HG02981 (cell line): ENCODE results near the gene PANK4.

ENCODE experiments used
- ATAC-seq: cut with Tn5 transposase; IDR thresholded peaks from one replicate; pipeline ENCODE4 v1.9.1; 2021; ENCODE audit warnings: mild to moderate bottlenecking, moderate library complexity; ENCODE audit not compliant: unreplicated experiment

PANK4 gene

GRCh38 chr1:2530513-2531361, 4.3 kb upstream of the PANK4 start:
- no peak for ATAC-seq

GRCh38 chr1:2529784-2530512, 3.6 kb upstream of the PANK4 start, which contains the start of gene HES5:
Gene HES5, minus strand, starts transcription at chr1:2530263. Its CDS starts 99 bp downstream, at chr1:2530164.
- ATAC-seq = no peak

- no peak for ATAC-seq
Measured at GRCh38 chr1:2528966-2529783, 2.8 kb upstream of the PANK4 start.

- no peak for ATAC-seq
Measured at GRCh38 chr1:2528611-2528965, 2.2 kb upstream of the PANK4 start.

GRCh38 chr1:2528016-2528415, 1.6 kb upstream of the PANK4 start:
- ATAC-seq = no peak

GRCh38 chr1:2527556-2527860, 1.1 kb upstream of the PANK4 start:
- no peak for ATAC-seq

GRCh38 chr1:2526824-2527555, 594 bp upstream of the PANK4 start:
- ATAC-seq = peak; percentile 28

GRCh38 chr1:2525572-2525919, 850 bp downstream of the PANK4 start:
- no peak for ATAC-seq

- ATAC-seq = no peak
Measured at GRCh38 chr1:2523891-2524609, 2.3 kb downstream of the PANK4 start.

- ATAC-seq = no peak
Measured at GRCh38 chr1:2523191-2523890, 3.1 kb downstream of the PANK4 start.

GRCh38 chr1:2522230-2522629, 4.2 kb downstream of the PANK4 start:
- no peak for ATAC-seq

- no peak for ATAC-seq
Measured at GRCh38 chr1:2520806-2521205, 5.6 kb downstream of the PANK4 start.

GRCh38 chr1:2520206-2520605, 6.2 kb downstream of the PANK4 start:
- ATAC-seq = no peak

GRCh38 chr1:2519729-2520128, 6.7 kb downstream of the PANK4 start:
- ATAC-seq = no peak

GRCh38 chr1:2519029-2519685, 7.2 kb downstream of the PANK4 start:
- ATAC-seq = no peak

GRCh38 chr1:2518528-2518927, 7.9 kb downstream of the PANK4 start:
- ATAC-seq = no peak

GRCh38 chr1:2517966-2518365, 8.4 kb downstream of the PANK4 start:
- ATAC-seq = no peak

- ATAC-seq = no peak
Measured at GRCh38 chr1:2516946-2517345, 9.4 kb downstream of the PANK4 start.

GRCh38 chr1:2516124-2516523, 10.3 kb downstream of the PANK4 start:
- ATAC-seq = no peak
